ENCODE results near the gene ACTR6.
"Not testable (repeated sequence)": the region's sequence is repeated elsewhere in the genome, so short reads cannot be mapped to it uniquely, and the experiment has no call there.

ACTR6 gene

GRCh38 chr12:100222173-100222572, 21.6 kb downstream of the ACTR6 start:
- not testable (repeated sequence) for DNase-seq

DNA sequence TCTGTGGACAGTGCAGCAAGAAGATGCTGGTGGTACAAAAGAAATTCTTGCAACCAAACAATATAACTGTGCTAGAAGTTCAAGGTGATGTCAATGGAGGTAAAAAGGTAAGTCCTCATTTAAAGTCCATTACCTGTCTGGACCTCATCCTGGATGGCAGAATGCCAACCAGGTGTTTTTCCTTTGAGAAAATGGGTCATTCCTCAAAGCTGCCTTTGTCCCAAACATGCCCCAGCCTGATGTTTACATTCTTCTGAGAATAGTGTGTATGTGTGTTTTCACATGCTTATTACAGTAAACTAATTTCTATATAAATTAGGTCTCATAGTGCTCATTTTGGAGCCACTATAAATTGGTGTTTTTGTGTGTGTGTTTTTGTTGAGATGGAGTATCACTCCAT, 24.9 kb downstream of the ACTR6 start:
- DNase-seq, result no peak

- DNase-seq, result no peak
Observed at GRCh38 chr12:100229036-100229635, 28.5 kb downstream of the ACTR6 start.

GRCh38 chr12:100229876-100230275, 29.3 kb downstream of the ACTR6 start:
- DNase-seq, result no peak

DNA sequence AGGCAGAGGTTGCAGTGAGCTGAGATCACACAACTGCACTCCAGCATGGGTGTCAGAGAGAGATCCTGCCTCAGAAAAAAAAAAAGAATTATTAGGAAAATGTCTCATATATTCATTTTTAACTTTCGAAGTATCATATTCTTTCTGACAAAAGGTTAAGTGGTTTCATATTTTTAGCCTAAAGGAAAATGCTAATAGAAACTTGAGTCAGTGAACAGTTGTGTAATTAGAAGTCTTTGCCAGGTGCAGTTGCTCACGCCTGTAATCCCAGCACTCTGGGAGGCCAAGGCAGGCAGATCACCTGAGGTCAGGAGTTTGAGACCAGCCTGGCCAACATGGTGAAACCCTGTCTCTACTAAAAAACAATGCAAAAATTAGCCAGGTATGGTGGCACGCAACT, 31.3 kb downstream of the ACTR6 start:
- DNase-seq, result not testable (repeated sequence)

DNA sequence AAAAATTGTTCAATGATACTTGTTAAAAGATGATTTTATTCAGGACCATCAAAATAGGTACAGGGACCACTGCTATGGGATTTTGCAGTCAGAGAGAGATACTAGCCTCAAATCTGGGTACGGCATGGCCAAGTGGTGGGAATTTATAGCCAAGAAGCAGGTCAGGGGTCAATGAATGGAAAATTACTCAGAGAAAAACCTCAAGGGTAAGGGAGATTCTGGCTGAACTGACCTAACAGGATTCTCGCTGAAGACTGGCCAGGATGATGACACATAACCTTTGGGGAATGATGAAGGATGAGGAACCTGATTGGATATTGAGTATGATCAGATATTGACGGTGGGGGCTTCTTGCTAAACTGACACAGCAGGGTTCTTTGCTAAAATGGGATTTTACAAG, 33.6 kb downstream of the ACTR6 start:
- no peak for DNase-seq

- DNase-seq, result peak; percentile 38
Observed at GRCh38 chr12:100234591-100235304, 34.1 kb downstream of the ACTR6 start.

GRCh38 chr12:100238801-100239200, 38.2 kb downstream of the ACTR6 start:
- DNase-seq, result no peak

GRCh38 chr12:100239589-100239988, 39.0 kb downstream of the ACTR6 start:
- DNase-seq, result no peak

- no peak for DNase-seq
Observed at GRCh38 chr12:100243137-100243536, 42.5 kb downstream of the ACTR6 start.

DNA sequence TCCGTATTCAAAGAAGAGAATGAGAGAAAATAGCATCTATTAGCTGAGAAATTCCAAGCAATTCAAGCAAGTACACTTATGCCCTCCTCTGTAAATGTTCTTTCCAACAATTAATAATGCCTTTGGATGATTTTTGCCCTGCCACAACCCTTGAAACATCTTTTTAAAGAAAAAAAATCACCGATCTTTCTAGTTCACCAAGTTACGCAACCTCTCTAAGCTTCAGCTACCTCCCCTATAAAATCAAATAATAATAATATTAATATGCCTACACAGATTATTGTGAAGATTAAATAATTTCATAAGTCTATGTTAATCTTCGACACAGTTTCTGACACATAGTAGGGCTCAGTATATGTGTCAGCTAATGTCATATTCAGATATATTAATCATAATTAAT, 47.1 kb downstream of the ACTR6 start:
- no peak for DNase-seq

GRCh38 chr12:100248886-100249285, 48.3 kb downstream of the ACTR6 start:
- DNase-seq, result no peak

DNA sequence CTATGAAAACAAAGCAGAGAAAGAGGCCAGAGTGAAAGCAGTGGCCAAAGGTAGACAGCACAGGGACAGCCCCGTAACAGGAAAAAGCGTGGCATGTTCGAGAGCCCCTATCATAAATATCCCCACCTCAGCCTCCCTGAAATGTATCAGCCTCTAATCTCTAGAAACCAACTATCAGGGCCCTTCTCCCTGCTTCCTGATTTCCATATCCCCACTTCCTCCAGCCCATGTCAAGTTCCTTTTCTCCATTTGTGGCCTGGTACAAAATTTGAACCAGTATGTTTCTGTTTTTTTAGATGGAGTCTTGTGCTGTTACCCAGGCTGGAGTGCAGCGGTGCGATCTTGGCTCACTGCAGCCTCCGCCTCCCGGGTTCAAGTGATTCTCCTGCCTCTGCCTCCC, 49.3 kb downstream of the ACTR6 start:
- no peak for DNase-seq

- DNase-seq, result peak; percentile 95
Observed at GRCh38 chr12:100251917-100252316, 51.3 kb downstream of the ACTR6 start.

GRCh38 chr12:100253437-100253836, 52.8 kb downstream of the ACTR6 start:
- no peak for DNase-seq

DNA sequence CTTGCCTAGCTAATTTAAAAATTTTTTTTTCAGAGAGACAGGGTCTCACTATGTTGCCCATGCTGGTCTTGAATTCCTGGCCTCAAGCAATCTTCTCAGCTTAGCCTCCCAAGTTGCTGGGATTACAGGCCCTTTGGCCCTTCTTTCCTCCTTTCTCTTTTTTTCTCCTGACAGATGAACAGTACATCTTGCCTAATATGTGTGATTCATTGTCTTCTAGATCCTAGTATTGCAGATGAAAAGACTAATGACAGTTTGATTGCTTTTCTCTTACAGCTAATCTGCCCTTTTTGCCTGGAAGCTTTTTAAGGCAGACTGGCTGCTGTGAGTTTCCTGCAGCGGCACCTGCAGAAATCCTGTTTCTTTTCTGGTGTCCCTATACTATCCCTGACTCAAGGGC, 54.3 kb downstream of the ACTR6 start:
- DNase-seq, result no peak

DNA sequence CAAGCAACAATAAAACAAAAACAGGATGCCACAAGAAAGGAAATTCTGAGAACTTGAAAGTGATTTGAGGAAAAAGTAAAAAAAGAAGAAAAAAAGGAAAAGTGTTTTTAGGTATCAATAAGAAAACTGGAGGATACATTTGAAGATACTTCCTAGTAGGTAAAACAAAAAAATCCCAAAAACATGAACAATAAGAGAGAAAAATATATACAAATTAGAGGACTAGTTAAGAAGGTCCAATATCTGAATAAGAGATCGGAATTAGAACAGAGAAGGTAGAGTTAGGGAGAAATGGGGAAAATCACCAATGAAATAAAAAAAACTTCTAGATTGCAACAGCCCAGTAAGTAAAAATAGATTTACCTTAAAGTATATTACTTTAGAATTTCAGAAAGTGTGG, 57.5 kb downstream of the ACTR6 start:
- DNase-seq, result no peak

GRCh38 chr12:100263131-100263530, 62.5 kb downstream of the ACTR6 start:
- no peak for DNase-seq

- not testable (repeated sequence) for DNase-seq
Observed at GRCh38 chr12:100265107-100265506, 64.5 kb downstream of the ACTR6 start.

- DNase-seq, result no peak
Observed at GRCh38 chr12:100265732-100266584, 65.3 kb downstream of the ACTR6 start.

- DNase-seq, result no peak
Observed at GRCh38 chr12:100266585-100266834, 65.9 kb downstream of the ACTR6 start.

GRCh38 chr12:100266835-100267602, 66.4 kb downstream of the ACTR6 start, which contains the start of the genes DEPDC4 and SCYL2:
TSS of gene DEPDC4 (minus strand) at chr12:100267079. CDS start at chr12:100267076, 3 bp downstream.
TSS of gene SCYL2 (plus strand) at chr12:100267177. CDS start at chr12:100282971, 15,794 bp downstream.
- peak; percentile 95 for DNase-seq

GRCh38 chr12:100267603-100268281, 67.1 kb downstream of the ACTR6 start:
- DNase-seq, result no peak
